B cell (primary cell): ENCODE data around the gene CCNB1. TPM values are rescaled to one million over a fixed set of nuclear protein-coding genes. Genes with fewer than 3 reads are reported as not detected.
"Not testable (repeated sequence)": the region's sequence is repeated elsewhere in the genome, so short reads cannot be mapped to it uniquely, and the experiment has no call there.

ENCODE experiments used
- ATAC-seq: fragments of 200-7000 bp; cut with Tn5 transposase; one replicate; pipeline ENCODE4 v1.10.0; 2021; ENCODE audit warnings: low read depth, mild to moderate bottlenecking, moderate number of reproducible peaks, moderate library complexity
- CTCF ChIA-PET: fragments of 350-600 bp; sonication (Branson Sonifier 250); formaldehyde crosslinking; loops from one replicate; lab custom pipeline; 2021; ENCODE audit warnings: antibody characterized with exemption, inconsistent platforms; lab: Charles Lee
- POLR2A ChIA-PET: fragments of 350-600 bp; sonication (Branson Sonifier 250); formaldehyde crosslinking; loops from one replicate; lab custom pipeline; 2021; ENCODE audit warnings: antibody characterized with exemption; lab: Charles Lee
- DNase-seq: peaks from one replicate; pipeline ENCODE4 v3.0.0; 2013
- H2AFZ ChIP-seq: 2 replicates; pipeline ENCODE4 v1.6.1; 2012; ENCODE audit warnings: mild to moderate bottlenecking, low read depth, low read length; ENCODE audit not compliant: insufficient read depth, poor library complexity, severe bottlenecking
- H3K27ac ChIP-seq, 2 donors: 1 replicate in 1 of 2; 2 replicates in 1 of 2; pipeline ENCODE4 v1.5.1; 2012 to 2013; ENCODE audit warnings: low read length in 2 of 2, mild to moderate bottlenecking in 2 of 2, moderate library complexity in 1 of 2
- H3K27me3 ChIP-seq, 4 experiments: fragments of 200-600 bp in 1 of 4; sonication (generic) in 1 of 4; replicated peaks in 1 of 4; 1 replicate in 2 of 4; 2 replicates in 2 of 4; pipeline versions ENCODE4 v1.6.1 to v1.7.0; 2013 to 2016; ENCODE audit warnings: low read length in 3 of 4, mild to moderate bottlenecking in 2 of 4, mixed read lengths in 1 of 4, moderate library complexity in 1 of 4; ENCODE audit not compliant: insufficient read depth in 4 of 4, control insufficient read depth in 3 of 4; ENCODE audit errors: control extremely low read depth in 1 of 4
- H3K36me3 ChIP-seq, 2 experiments: replicated peaks in 1 of 2; 1 replicate in 1 of 2; 2 replicates in 1 of 2; pipeline versions ENCODE4 v1.6.1 to v1.7.1; 2013; ENCODE audit warnings: low read length in 1 of 2; ENCODE audit not compliant: insufficient read depth in 2 of 2, control insufficient read depth in 1 of 2; ENCODE audit errors: control extremely low read depth in 1 of 2, extremely low read depth in 1 of 2
- H3K4me1 ChIP-seq, 2 donors: fragments of 200-600 bp in 1 of 2; sonication (generic) in 1 of 2; 1 replicate in 1 of 2; 2 replicates in 1 of 2; pipeline versions ENCODE4 v1.5.1 to v1.6.1; 2013 to 2017; ENCODE audit warnings: low read length in 2 of 2; ENCODE audit not compliant: control insufficient read depth in 2 of 2, insufficient read depth in 2 of 2
- H3K4me2 ChIP-seq: replicated peaks from 2 replicates; pipeline ENCODE3; 2012; ENCODE audit warnings: mild to moderate bottlenecking, low read depth, low read length; ENCODE audit not compliant: poor library complexity, severe bottlenecking
- H3K4me3 ChIP-seq, 5 experiments: fragments of 200-600 bp in 1 of 5; sonication (generic) in 1 of 5; 1 replicate in 3 of 5; 2 replicates in 2 of 5; pipeline versions ENCODE4 v1.5.1 to v1.7.0; 2011 to 2016; ENCODE audit warnings: low read length in 4 of 5, mild to moderate bottlenecking in 4 of 5, low read depth in 2 of 5, control low read depth in 1 of 5, moderate library complexity in 1 of 5; ENCODE audit not compliant: insufficient read depth in 1 of 5; ENCODE audit errors: control extremely low read depth in 1 of 5, extremely low read depth in 1 of 5
- H3K79me2 ChIP-seq: fragments of 200-600 bp; sonication (generic); one replicate; pipeline ENCODE4 v1.6.0; 2016; ENCODE audit warnings: low read length; ENCODE audit not compliant: control insufficient read depth, insufficient read depth
- H3K9ac ChIP-seq: fragments of 200-600 bp; sonication (generic); 2 replicates; pipeline ENCODE4 v1.6.1; 2017; ENCODE audit warnings: mild to moderate bottlenecking, low read length, moderate library complexity
- H3K9me3 ChIP-seq, 3 donors: one replicate each; pipeline versions ENCODE4 v1.6.1 to v1.7.1; 2013; ENCODE audit warnings: low read length in 2 of 3; ENCODE audit not compliant: control insufficient read depth in 2 of 3, insufficient read depth in 1 of 3; ENCODE audit errors: control extremely low read depth in 1 of 3
- H4K20me1 ChIP-seq: 2 replicates; pipeline ENCODE4 v1.6.0; 2012; ENCODE audit warnings: mild to moderate bottlenecking, low read length; ENCODE audit not compliant: insufficient read depth, control insufficient read depth, poor library complexity, severe bottlenecking
- H3K27ac Mint-ChIP-seq: one replicate; pipeline ENCODE4 v1.8.0; 2021; ENCODE audit warnings: mixed read lengths
- H3K27me3 Mint-ChIP-seq: one replicate; pipeline ENCODE4 v1.8.0; 2021; ENCODE audit warnings: mixed read lengths
- H3K4me1 Mint-ChIP-seq: one replicate; pipeline ENCODE4 v1.8.0; 2021; ENCODE audit warnings: mixed read lengths
- H3K4me3 Mint-ChIP-seq: one replicate; pipeline ENCODE4 v1.8.0; 2021; ENCODE audit warnings: mixed read lengths
- H3K9me3 Mint-ChIP-seq: one replicate; pipeline ENCODE4 v1.8.0; 2022; ENCODE audit warnings: mixed read lengths; ENCODE audit not compliant: insufficient read depth
- EZH2 ChIP-seq: IDR thresholded peaks from 2 replicates; pipeline ENCODE4 v1.6.1; 2012; ENCODE audit warnings: borderline replicate concordance, low read depth, mild to moderate bottlenecking, moderate library complexity, low read length; ENCODE audit not compliant: insufficient read depth, poor library complexity, severe bottlenecking
- WGBS: methylation state at CpG from one replicate; pipeline ENCODE4 v1.1.5; 2013; ENCODE audit warnings: missing lambda C conversion rate; ENCODE audit not compliant: insufficient coverage; 5-methylcytosine and 5-hydroxymethylcytosine counted together
- intact Hi-C: fragments of 100-400 bp; cut with micrococcal nuclease; formaldehyde crosslinking; loops from one replicate; pipeline ENCODE4 v1.10.0; 2022
- polyA plus RNA-seq: library from polyadenylated mRNA; depleted of rRNA; stranded (reverse); fragments of >200 nt; gene quantifications from 2 replicates; pipeline ENCODE4 v1.2.3, GENCODE V29; 2012
- total RNA-seq, 2 donors: library from RNA; stranded (reverse); fragments of 120-200 nt in 1 of 2; gene quantifications; 1 replicate in 1 of 2; 2 replicates in 1 of 2; pipeline versions ENCODE4 v1.2.3 to v1.2.4, GENCODE V29; 2013 to 2022
- TF ChIP-seq, protein P1 (sequence below): fragments of 200-600 bp; IDR thresholded peaks from one replicate; pipeline ENCODE4 v1.8.0; 2022; ENCODE audit warnings: antibody characterized with exemption, mild to moderate bottlenecking

CCNB1 gene
- total and polyA plus RNA-seq, 2 donors (not counting 1 experiment from before 2014, with no cell fraction given) = 2.7 to 8.6 TPM

DNA sequence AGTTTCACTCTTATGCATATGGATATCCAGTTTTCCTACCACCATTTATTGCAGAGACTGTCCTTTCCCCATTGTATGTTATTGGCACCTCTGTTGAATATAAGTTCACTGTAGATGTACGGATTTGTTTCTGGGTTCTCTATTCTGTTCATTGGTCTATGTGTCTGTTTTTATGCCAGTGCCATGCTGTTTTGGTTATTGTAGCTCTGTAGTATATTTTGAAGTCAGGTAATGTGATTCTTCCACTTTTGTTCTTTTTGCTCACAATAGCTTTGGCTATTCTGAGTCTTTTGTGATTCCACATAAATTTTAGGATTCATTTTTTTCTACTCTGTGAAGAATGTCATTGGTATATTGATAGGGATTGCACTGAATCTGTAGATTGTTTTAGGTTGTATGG is 26.1 kb upstream of the CCNB1 start:
- H3K27me3 Mint-ChIP-seq = no peaks in the 10 kb centered on the region
- peaks cover 4 to 10% of the 10 kb centered on the region in 2 donors for H3K4me1 ChIP-seq
- H3K36me3 ChIP-seq = no peaks in the 10 kb centered on the region
- H3K79me2 ChIP-seq = no peaks in the 10 kb centered on the region
- TF ChIP-seq, protein P1, sequence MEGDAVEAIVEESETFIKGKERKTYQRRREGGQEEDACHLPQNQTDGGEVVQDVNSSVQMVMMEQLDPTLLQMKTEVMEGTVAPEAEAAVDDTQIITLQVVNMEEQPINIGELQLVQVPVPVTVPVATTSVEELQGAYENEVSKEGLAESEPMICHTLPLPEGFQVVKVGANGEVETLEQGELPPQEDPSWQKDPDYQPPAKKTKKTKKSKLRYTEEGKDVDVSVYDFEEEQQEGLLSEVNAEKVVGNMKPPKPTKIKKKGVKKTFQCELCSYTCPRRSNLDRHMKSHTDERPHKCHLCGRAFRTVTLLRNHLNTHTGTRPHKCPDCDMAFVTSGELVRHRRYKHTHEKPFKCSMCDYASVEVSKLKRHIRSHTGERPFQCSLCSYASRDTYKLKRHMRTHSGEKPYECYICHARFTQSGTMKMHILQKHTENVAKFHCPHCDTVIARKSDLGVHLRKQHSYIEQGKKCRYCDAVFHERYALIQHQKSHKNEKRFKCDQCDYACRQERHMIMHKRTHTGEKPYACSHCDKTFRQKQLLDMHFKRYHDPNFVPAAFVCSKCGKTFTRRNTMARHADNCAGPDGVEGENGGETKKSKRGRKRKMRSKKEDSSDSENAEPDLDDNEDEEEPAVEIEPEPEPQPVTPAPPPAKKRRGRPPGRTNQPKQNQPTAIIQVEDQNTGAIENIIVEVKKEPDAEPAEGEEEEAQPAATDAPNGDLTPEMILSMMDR = no peak
- TF ChIP-seq EZH2 = no peak
- H3K9ac ChIP-seq = no peak overlapping the region
- peaks cover 0 to 9% (median 2%) of the 10 kb centered on the region in 3 donors for H3K9me3 ChIP-seq
- H3K27ac ChIP-seq = no peak overlapping the region
- no peak overlapping the region for H3K27ac Mint-ChIP-seq
- H3K9me3 Mint-ChIP-seq = peaks cover 3% of the 10 kb centered on the region
- no peak for ATAC-seq
- H3K27me3 ChIP-seq = no peaks in the 10 kb centered on the region
- H2AFZ ChIP-seq = no peak overlapping the region
- DNase-seq = no peak
- H4K20me1 ChIP-seq = no peaks in the 10 kb centered on the region
- ChIA-PET CTCF (interaction anchor here (0.9 kb wide), 1 partner anchor 11 kb away, joined by 3 read pairs; no protein-coding TSS in a partner anchor), POLR2A (no interaction called here)
- H3K4me2 ChIP-seq = no peak overlapping the region
- no peak overlapping the region for H3K4me3 Mint-ChIP-seq
- H3K4me1 Mint-ChIP-seq = peaks cover 9% of the 10 kb centered on the region
- intact Hi-C loops = no loop called here
- no CpG with 5 or more reads among the region's 1 CpG for WGBS
- H3K4me3 ChIP-seq = no peak overlapping the region

DNA sequence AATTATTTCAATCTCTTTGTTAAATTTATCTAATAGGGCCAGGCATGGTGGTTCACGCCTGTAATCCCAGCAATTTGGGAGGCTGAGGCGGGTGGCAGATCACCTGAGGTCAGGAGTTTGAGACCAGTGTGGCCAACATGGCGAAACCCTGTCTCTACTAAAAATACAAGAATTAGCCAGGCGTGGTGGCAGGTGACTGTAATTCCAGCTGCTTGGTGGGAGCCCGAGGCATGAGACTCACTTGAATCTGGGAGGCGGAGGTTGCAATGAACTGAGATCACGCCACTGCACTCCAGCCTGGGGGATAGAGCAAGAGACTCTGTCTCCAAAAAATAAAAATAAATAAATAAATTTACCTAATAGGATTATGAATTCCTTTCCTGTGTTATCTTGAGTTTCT is 18.4 kb upstream of the CCNB1 start:
- H4K20me1 ChIP-seq, H3K79me2 ChIP-seq, H3K27me3 ChIP-seq, H3K4me3 ChIP-seq, H3K27me3 Mint-ChIP-seq, DNase-seq, H3K4me2 ChIP-seq, H3K4me1 ChIP-seq, intact Hi-C loops, H3K9ac ChIP-seq, H2AFZ ChIP-seq, H3K4me1 Mint-ChIP-seq, CTCF ChIA-PET, H3K9me3 ChIP-seq, H3K36me3 ChIP-seq, H3K27ac ChIP-seq, H3K4me3 Mint-ChIP-seq, H3K9me3 Mint-ChIP-seq, POLR2A ChIA-PET, H3K27ac Mint-ChIP-seq, ATAC-seq: not testable (repeated sequence)
- 97% methylated on average over 5 of the region's 7 CpGs for WGBS
